ENCODE results near the gene COX6A2. TPM values are rescaled to one million over a fixed set of nuclear protein-coding genes. Genes with fewer than 3 reads are reported as not detected.

COX6A2 gene
- total and polyA plus RNA-seq, 5 experiments from 2014 or later, result not detected

Other genes with a start within 250 kb of the COX6A2 start
- 100 to 1,000 TPM; 607 to 637 TPM for gene FUS, start 248.2 kb downstream of the COX6A2 start, total RNA-seq
- 100 to 1,000 TPM; 118 to 163 (median 149) TPM for gene FUS, start 248.2 kb downstream of the COX6A2 start, polyA plus RNA-seq
- 10 to 100 TPM; 22.0 to 22.2 TPM for gene PYCARD, start 225.6 kb downstream of the COX6A2 start, total RNA-seq
- gene PYCARD, start 225.6 kb downstream of the COX6A2 start, polyA plus RNA-seq, result 10 to 100 TPM; 39.3 to 65.2 (median 39.7) TPM
- not detected for gene TRIM72, start 214.2 kb downstream of the COX6A2 start, total RNA-seq
- not detected for gene TRIM72, start 214.2 kb downstream of the COX6A2 start, polyA plus RNA-seq
- gene PYDC1, start 211.2 kb downstream of the COX6A2 start, total RNA-seq, result not detected
- not detected for gene PYDC1, start 211.2 kb downstream of the COX6A2 start, polyA plus RNA-seq
- gene ITGAM, start 168.4 kb downstream of the COX6A2 start, total RNA-seq, result 1 to 10 TPM; 1.5 to 1.8 TPM
- gene ITGAM, start 168.4 kb downstream of the COX6A2 start, polyA plus RNA-seq, result 1 to 10 TPM in 1 of 3 donors, under 1 TPM in 2; 0.21 to 6.5 (median 0.77) TPM
- under 1 TPM; 0.80 to 0.88 TPM for gene ITGAX, start 73.2 kb downstream of the COX6A2 start, total RNA-seq
- 1 to 10 TPM in 1 of 3 donors, under 1 TPM in 2; 0.03 to 1.1 (median 0.06) TPM for gene ITGAX, start 73.2 kb downstream of the COX6A2 start, polyA plus RNA-seq
- not detected for gene ITGAD, start 35.0 kb downstream of the COX6A2 start, total RNA-seq
- gene ITGAD, start 35.0 kb downstream of the COX6A2 start, polyA plus RNA-seq, result under 1 TPM in 1 of 3 donors, not detected in 2; 0.52 TPM
- gene ZNF843, start 14.4 kb upstream of the COX6A2 start, total RNA-seq, result under 1 TPM; 0.38 to 0.49 TPM
- gene ZNF843, start 14.4 kb upstream of the COX6A2 start, polyA plus RNA-seq, result under 1 TPM in 2 of 3 donors, not detected in 1; 0.03 to 0.21 TPM
- gene ARMC5, start 31.1 kb upstream of the COX6A2 start, total RNA-seq, result 10 to 100 TPM; 11.1 to 12.0 TPM
- 1 to 10 TPM; 6.2 to 9.8 (median 8.0) TPM for gene ARMC5, start 31.1 kb upstream of the COX6A2 start, polyA plus RNA-seq
- under 1 TPM; 0.58 to 0.68 TPM for gene TGFB1I1, start 43.8 kb upstream of the COX6A2 start, total RNA-seq
- under 1 TPM; 0.08 to 0.22 (median 0.20) TPM for gene TGFB1I1, start 43.8 kb upstream of the COX6A2 start, polyA plus RNA-seq
- 1 to 10 TPM; 3.5 to 4.7 TPM for gene SLC5A2, start 54.8 kb upstream of the COX6A2 start, total RNA-seq
- 1 to 10 TPM; 2.3 to 2.5 (median 2.5) TPM for gene SLC5A2, start 54.8 kb upstream of the COX6A2 start, polyA plus RNA-seq
- gene RUSF1, start 80.0 kb upstream of the COX6A2 start, total RNA-seq, result 100 to 1,000 TPM; 108 to 110 TPM
- gene RUSF1, start 80.0 kb upstream of the COX6A2 start, polyA plus RNA-seq, result 10 to 100 TPM; 15.3 to 28.6 (median 22.3) TPM
- gene AHSP, start 99.5 kb upstream of the COX6A2 start, total RNA-seq, result not detected
- not detected for gene AHSP, start 99.5 kb upstream of the COX6A2 start, polyA plus RNA-seq